ENCODE results near the gene KCNK1. TPM values are rescaled to one million over a fixed set of nuclear protein-coding genes. Genes with fewer than 3 reads are reported as not detected.
"Not testable (repeated sequence)": the region's sequence is repeated elsewhere in the genome, so short reads cannot be mapped to it uniquely, and the experiment has no call there.

Gene KCNK1
- total RNA-seq, 2 donors from 2014 or later: 3.2 to 6.3 TPM

DNA sequence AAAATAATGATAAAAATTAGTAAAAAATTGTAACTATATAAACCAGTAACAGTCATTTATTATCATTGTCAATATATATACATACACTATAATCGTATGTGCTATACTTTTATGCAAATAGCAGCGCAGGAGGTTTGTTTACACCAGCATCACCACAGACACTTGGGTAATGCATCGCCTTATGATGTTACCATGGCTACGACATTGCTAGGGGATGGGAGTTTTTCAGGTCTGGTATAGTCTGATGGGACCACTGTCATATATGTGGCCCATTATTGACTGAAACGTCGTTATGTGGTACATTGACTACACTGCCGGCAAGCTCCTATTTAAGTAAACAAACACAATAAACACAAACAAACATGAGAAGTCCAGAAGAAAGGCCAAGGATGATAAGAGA lies 45.6 kb downstream of the KCNK1 start:
- DNase-seq (ENCODE audit: low spot score): no peak
- intact Hi-C loops (cut with DNase I): no loop called here

- intact Hi-C loops (cut with DNase I): no loop called here
Observed at GRCh38 chr1:233661376-233662159, 47.7 kb downstream of the KCNK1 start.

DNA sequence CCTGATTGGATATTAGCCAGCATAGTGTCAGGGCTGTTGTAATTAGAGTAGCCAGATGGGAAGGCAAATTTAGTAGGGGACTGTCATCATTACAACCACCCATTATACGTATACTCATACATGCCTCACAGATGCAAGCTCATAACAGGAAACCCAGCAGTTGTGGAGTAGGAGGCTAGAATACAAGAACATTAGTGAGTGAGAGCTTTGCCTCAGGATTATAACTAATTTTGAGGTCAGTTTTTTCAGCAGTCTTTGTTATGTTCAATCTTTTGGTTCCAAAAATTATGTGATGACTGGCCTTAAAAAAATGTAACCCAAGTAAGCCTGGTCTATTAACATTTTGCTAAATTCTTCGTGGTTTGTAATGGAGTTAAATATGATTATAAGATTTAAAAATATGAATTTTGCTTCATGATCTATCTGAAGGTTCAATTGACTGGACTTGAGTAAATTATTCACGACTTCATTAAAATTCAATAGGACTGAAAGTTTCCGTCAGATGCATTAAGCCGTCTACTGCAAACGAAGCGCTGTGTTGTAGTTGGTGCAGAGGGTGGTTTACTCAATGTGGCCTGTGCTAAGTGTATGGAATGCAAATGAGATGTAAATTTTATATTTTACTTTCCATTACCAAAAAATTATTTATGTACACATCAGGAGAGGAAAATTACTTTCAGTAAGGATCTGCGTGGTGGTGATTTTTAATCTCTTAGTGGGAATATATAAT lies 48.8 kb downstream of the KCNK1 start:
- intact Hi-C loops (cut with DNase I): no loop called here

More at GRCh38 chr1:233661376-233662159, 47.7 kb downstream of the KCNK1 start:
- no peak for DNase-seq (ENCODE audit: low spot score)

DNA sequence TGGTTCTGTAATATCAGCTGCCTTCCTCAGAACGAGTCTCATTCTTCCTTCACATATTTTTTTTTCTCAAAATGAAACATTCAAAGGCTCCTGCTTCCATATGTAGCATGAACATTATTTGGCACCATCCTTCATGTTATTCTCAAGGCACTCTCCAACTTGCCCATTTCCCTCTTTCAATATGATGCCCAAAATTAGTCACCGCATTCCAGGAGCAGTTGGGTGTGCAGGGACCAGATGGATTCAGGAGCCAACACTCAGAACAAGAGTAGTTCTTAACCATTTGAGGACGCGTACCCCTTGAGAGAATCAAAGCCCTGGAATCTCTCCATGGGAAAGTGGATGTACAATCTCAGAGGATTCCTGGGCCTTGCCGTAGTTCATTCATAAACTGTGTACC lies 50.3 kb downstream of the KCNK1 start:
- intact Hi-C loops (cut with DNase I): no loop called here

More for the DNA sequence above, 48.8 kb downstream of the KCNK1 start:
- no peak for DNase-seq (ENCODE audit: low spot score)

GRCh38 chr1:233664804-233665574 lies 51.1 kb downstream of the KCNK1 start:
- no peak for DNase-seq (ENCODE audit: low spot score)
- intact Hi-C loops (cut with DNase I): no loop called here

More for the DNA sequence above, 50.3 kb downstream of the KCNK1 start:
- DNase-seq (ENCODE audit: low spot score): no peak

DNA sequence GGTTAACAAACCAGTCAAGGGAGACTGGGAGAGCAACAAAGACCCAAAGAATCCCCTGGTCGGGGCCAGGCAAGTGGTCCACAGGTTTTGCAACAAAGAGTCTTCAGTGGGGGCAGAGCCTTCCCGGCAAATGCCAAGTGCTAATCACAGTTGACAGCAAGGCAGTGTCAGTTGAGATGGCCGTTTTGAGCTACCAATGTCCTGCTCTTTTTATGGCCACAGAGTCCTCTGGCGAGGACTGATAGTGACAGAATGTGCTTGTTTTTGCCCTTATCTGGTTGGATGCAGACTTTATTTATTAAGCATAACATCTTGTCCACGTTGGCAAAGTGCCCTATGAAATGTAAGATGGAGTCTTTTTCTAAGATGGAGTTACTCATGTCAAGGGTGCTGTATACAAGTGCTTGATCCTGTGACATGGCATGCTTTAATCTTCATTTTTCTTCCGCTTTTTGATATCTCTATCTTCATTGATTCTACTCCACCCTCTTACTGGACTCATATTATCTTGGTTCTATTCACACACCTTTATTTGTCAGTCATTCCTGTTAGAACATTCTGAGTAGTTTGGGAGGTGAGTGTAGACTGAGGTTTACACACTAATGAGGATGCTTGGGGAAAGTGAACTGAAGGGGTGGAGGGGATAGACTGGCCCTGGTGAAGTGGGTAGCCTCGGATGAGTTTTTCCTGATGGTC lies 51.8 kb downstream of the KCNK1 start:
- intact Hi-C loops (cut with DNase I): no loop called here
- DNase-seq (ENCODE audit: low spot score): no peak

DNA sequence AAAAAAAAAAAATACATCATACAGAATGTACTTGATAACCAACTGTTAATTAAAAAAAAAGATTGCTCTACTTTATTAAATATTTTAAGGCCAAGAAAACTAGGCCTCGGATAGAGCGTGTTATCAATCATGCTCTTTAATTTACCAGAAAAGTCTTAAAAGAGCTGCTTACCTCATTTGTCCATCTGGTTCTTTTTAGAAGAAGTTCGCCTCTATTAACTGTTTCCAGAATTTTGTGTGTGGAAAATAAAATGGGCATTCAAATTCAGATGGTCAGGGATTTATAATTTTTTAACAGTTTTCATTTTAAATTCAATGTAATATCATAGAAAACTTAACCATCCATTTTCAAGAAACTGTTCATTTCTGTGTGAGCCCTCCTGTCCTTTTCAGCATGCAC lies 53.8 kb downstream of the KCNK1 start:
- intact Hi-C loops (cut with DNase I): no loop called here
- DNase-seq (ENCODE audit: low spot score): no peak

DNA sequence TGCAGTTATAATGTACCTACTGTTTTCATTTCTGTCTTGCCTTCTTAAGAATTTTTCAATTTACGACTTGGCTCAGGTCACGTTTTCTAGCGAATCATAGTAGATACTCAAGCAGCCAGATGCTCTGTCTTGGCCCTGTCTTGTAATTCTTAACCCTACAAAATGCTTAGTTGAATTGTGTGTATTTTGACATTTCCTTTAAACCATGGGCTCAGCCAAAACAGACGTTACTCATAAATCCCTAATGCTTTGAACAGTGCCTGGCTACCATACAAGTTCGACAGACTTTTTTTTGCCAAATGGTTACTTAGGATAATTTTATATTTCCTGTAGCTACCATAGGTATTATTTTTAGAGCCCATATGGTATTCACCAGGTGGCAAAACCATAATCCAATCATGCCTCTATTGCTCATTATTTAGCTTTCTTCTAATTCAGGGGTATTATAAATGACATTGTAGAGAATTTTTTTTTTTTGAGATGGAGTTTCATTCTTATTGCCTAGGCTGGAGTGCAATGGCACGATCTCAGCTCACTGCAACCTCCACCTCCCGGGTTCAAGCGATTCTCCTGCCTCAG lies 54.3 kb downstream of the KCNK1 start:
- DNase-seq (ENCODE audit: low spot score): no peak
- intact Hi-C loops (cut with DNase I): no loop called here

DNA sequence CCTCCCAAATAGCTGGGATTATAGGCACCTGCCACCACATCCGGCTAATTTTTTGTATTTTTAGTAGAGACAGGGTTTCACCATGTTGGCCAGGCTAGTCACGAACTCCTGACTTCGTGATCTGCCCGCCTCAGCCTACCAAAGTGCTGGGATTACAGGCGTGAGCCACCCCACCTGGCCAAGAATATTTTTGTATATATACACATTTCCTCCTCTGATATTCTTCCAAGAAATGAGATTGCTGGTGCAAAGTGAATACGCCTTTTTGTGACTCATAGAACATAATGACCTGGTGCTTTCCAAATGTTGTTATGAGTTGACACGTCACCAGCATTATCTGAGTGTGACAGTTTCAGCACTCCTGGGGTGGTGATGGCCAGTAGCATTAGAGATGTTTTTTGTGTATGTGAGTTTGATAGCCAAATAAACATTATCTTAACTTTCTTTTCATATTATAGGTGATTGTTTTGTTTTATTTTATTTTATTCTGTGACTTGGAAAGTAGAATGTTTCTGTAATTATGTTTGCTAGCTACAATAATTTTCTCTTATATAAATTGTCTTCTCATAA lies 54.9 kb downstream of the KCNK1 start:
- intact Hi-C loops (cut with DNase I): no loop called here

GRCh38 chr1:233670363-233670762 lies 56.5 kb downstream of the KCNK1 start:
- DNase-seq (ENCODE audit: low spot score); intact Hi-C loops (cut with DNase I): not testable (repeated sequence)

More for the DNA sequence above, 54.9 kb downstream of the KCNK1 start:
- DNase-seq (ENCODE audit: low spot score): no peak

DNA sequence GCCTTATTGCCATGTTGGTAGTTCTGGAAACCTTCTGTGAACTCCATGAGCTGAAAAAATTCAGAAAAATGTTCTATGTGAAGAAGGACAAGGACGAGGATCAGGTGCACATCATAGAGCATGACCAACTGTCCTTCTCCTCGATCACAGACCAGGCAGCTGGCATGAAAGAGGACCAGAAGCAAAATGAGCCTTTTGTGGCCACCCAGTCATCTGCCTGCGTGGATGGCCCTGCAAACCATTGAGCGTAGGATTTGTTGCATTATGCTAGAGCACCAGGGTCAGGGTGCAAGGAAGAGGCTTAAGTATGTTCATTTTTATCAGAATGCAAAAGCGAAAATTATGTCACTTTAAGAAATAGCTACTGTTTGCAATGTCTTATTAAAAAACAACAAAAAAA lies 57.4 kb downstream of the KCNK1 start:
- intact Hi-C loops (cut with DNase I): no loop called here
- DNase-seq (ENCODE audit: low spot score): no peak

- no peak for DNase-seq (ENCODE audit: low spot score)
- intact Hi-C loops (cut with DNase I): no loop called here
Observed at GRCh38 chr1:233672732-233673131, 58.8 kb downstream of the KCNK1 start.

DNA sequence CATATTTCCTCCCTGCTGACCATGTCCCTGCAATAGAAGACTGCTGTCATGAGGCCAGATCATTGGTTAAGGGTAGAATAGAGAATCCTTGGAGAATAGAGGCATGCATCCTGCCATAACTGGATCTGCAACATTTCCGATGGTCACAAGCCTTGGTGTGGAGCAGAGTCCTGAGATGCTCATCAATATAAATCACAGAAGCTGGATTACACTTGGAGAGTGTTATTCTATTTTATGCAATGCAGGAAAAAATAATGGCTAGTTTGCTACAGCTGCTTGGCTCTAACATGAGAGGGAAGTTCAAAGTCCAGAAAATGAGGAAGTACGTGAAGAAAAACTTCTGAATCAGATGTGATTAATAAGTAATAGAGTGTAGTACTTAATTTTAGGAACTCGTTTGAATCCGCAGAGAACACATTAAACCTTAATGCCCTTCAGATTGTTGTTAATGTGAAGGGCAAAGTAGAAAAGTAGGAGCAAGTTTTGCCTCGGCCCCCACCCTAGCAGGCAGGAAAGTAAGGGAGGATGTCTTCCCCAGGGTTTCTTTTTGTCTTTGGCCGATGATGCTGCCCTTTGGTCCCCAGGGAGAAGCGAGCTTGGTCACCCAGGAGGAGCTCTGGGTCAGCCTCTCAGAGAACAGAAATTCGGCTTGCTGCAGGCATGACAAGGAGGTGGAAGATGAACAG lies 59.5 kb downstream of the KCNK1 start:
- DNase-seq (ENCODE audit: low spot score): no peak
- intact Hi-C loops (cut with DNase I): no loop called here

- DNase-seq (ENCODE audit: low spot score): no peak
- intact Hi-C loops (cut with DNase I): no loop called here
Observed at GRCh38 chr1:233673947-233674431, 60.1 kb downstream of the KCNK1 start.

DNA sequence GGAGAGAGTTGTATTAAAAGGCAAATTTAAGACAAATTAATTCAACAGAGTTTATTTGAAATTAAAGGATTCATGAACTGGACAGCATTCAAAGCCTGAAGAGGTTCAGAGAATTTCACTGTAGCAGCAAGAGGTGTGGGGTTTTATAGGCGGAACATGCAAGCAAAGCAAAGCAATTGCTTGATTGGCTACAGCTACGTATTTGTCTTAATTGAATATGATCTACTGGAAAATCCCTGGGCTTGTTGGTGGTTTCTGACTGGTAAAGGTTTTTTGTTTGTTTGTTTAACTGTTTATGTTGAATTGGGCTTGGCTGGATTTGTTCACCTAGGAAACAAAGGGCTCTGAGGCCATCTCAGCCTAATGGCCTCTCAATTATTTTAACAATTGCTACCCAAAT lies 61.5 kb downstream of the KCNK1 start:
- no peak for DNase-seq (ENCODE audit: low spot score)
- intact Hi-C loops (cut with DNase I): no loop called here

GRCh38 chr1:233675893-233676292 lies 62.0 kb downstream of the KCNK1 start:
- intact Hi-C loops (cut with DNase I): no loop called here
- no peak for DNase-seq (ENCODE audit: low spot score)

GRCh38 chr1:233677690-233678354 lies 63.9 kb downstream of the KCNK1 start:
- intact Hi-C loops (cut with DNase I): no loop called here

More at GRCh38 chr1:233677690-233678354, 63.9 kb downstream of the KCNK1 start:
- DNase-seq (ENCODE audit: low spot score): no peak

Measured in posterior vena cava (tissue), 2 donors.